GM23338 (cell line): Measurements from ENCODE around the gene EPGN. TPM values are rescaled to one million over a fixed set of nuclear protein-coding genes. Genes with fewer than 3 reads are reported as not detected.
A peak's percentile ranks its signal among the peaks of the same experiment; 100 is the strongest.

Experiments used
- ATAC-seq: fragments of 200-7000 bp; cut with Tn5 transposase; 3 replicates; pipeline ENCODE4 v1.9.1; 2020
- DNase-seq: peaks from one replicate; pipeline ENCODE4 v3.0.0-alpha.2; 2015; ENCODE audit warnings: low spot score
- H2AFZ ChIP-seq: fragments of 200-600 bp; sonication (generic); 2 replicates; pipeline ENCODE4 v1.8.0; 2016; ENCODE audit warnings: antibody characterized with exemption, mild to moderate bottlenecking, moderate library complexity
- H3F3A ChIP-seq: fragments of 200-600 bp; sonication (generic); replicated peaks from 2 replicates; pipeline ENCODE4 v1.8.0; 2017; ENCODE audit warnings: antibody characterized with exemption, mixed run types, low read depth
- H3K27ac ChIP-seq: fragments of 200-600 bp; sonication (generic); 2 replicates; pipeline ENCODE4 v1.6.1; 2016; ENCODE audit warnings: low read depth
- H3K27me3 ChIP-seq: fragments of 200-600 bp; sonication (generic); 2 replicates; pipeline ENCODE4 v1.8.0; 2016; ENCODE audit warnings: mild to moderate bottlenecking, mixed run types, moderate library complexity; ENCODE audit not compliant: insufficient read depth
- H3K36me3 ChIP-seq: fragments of 200-600 bp; sonication (generic); 2 replicates; pipeline ENCODE4 v1.8.0; 2016; ENCODE audit warnings: mild to moderate bottlenecking; ENCODE audit not compliant: insufficient read depth
- H3K4me1 ChIP-seq: fragments of 200-600 bp; sonication (generic); 2 replicates; pipeline ENCODE4 v1.8.0; 2016; ENCODE audit warnings: mild to moderate bottlenecking, moderate library complexity; ENCODE audit not compliant: insufficient read depth
- H3K4me2 ChIP-seq: fragments of 200-600 bp; sonication (generic); 2 replicates; pipeline ENCODE4 v1.7.1; 2017; ENCODE audit warnings: mixed run types
- H3K4me3 ChIP-seq: fragments of 200-600 bp; sonication (generic); 2 replicates; pipeline ENCODE4 v1.6.1; 2016; ENCODE audit warnings: mixed run types
- H3K79me2 ChIP-seq: fragments of 200-600 bp; sonication (generic); replicated peaks from 2 replicates; pipeline ENCODE4 v1.8.0; 2017; ENCODE audit warnings: mild to moderate bottlenecking; ENCODE audit not compliant: insufficient read depth
- H3K9me2 ChIP-seq: fragments of 200-600 bp; sonication (generic); 2 replicates; pipeline ENCODE4 v1.8.0; 2017; ENCODE audit not compliant: insufficient read depth
- H4K20me1 ChIP-seq: fragments of 200-600 bp; sonication (generic); replicated peaks from 2 replicates; pipeline ENCODE4 v1.8.0; 2017; ENCODE audit warnings: mild to moderate bottlenecking; ENCODE audit not compliant: insufficient read depth
- H3K27ac Mint-ChIP-seq: 2 replicates; pipeline ENCODE4 v1.8.0; 2020; ENCODE audit warnings: inconsistent platforms, mild to moderate bottlenecking, moderate library complexity, mixed read lengths
- H3K27me3 Mint-ChIP-seq: 3 replicates; pipeline ENCODE4 v1.8.0; 2022; ENCODE audit warnings: low read depth, mild to moderate bottlenecking, moderate library complexity, mixed read lengths, inconsistent platforms; ENCODE audit not compliant: insufficient read depth, poor library complexity
- H3K36me3 Mint-ChIP-seq: 3 replicates; pipeline ENCODE4 v1.8.0; 2021; ENCODE audit warnings: low read depth, mild to moderate bottlenecking, inconsistent platforms, moderate library complexity, mixed read lengths
- H3K4me1 Mint-ChIP-seq: 3 replicates; pipeline ENCODE4 v1.8.0; 2020; ENCODE audit warnings: mild to moderate bottlenecking, inconsistent platforms, mixed read lengths
- H3K4me3 Mint-ChIP-seq: 3 replicates; pipeline ENCODE4 v1.8.0; 2021; ENCODE audit warnings: moderate library complexity, mild to moderate bottlenecking, inconsistent platforms, mixed read lengths
- H3K9me3 Mint-ChIP-seq: 3 replicates; pipeline ENCODE4 v1.8.0; 2020; ENCODE audit warnings: moderate library complexity, mild to moderate bottlenecking, inconsistent platforms, mixed read lengths
- CTCF ChIP-seq, 2 experiments: fragments of 200-600 bp in 1 of 2; sonication (generic) in 1 of 2; conservative IDR thresholded peaks; 2 replicates each; pipeline versions ENCODE4 v1.5.1 to v1.6.1; 2016 to 2017; ENCODE audit warnings: antibody characterized with exemption in 2 of 2, low read depth in 2 of 2, mild to moderate bottlenecking in 2 of 2, moderate library complexity in 1 of 2
- EZH2 ChIP-seq: fragments of 200-600 bp; sonication (generic); IDR thresholded peaks from one replicate; pipeline ENCODE4 v1.8.0; 2017; ENCODE audit warnings: antibody characterized with exemption, mild to moderate bottlenecking, low read depth; ENCODE audit not compliant: unreplicated experiment
- EZH2phosphoT487 ChIP-seq: fragments of 200-600 bp; sonication (generic); IDR thresholded peaks from one replicate; pipeline ENCODE4 v1.8.1; 2018; ENCODE audit warnings: antibody characterized with exemption; ENCODE audit not compliant: unreplicated experiment
- POLR2AphosphoS5 ChIP-seq: IDR thresholded peaks from 2 replicates; pipeline ENCODE4 v1.6.1; 2016; ENCODE audit warnings: antibody characterized with exemption, low read depth
- REST ChIP-seq: IDR thresholded peaks from one replicate; pipeline ENCODE4 v1.6.1; 2018; ENCODE audit warnings: antibody characterized with exemption; ENCODE audit not compliant: unreplicated experiment
- ZNF114 ChIP-seq: fragments of 250-450 bp; sonication (Bioruptor Pico); IDR thresholded peaks from 2 replicates; pipeline ENCODE4 v1.5.0; 2020; ENCODE audit warnings: mild to moderate bottlenecking, moderate library complexity
- ZNF331 ChIP-seq: fragments of 250-450 bp; sonication (Bioruptor Pico); IDR thresholded peaks from 2 replicates; pipeline ENCODE4 v1.5.0; 2020; ENCODE audit warnings: low read depth, mild to moderate bottlenecking, moderate library complexity
- ZNF462 ChIP-seq: fragments of 250-450 bp; sonication (Bioruptor Pico); IDR thresholded peaks from 2 replicates; pipeline ENCODE4 v1.5.0; 2020; ENCODE audit warnings: mild to moderate bottlenecking, moderate library complexity
- polyA plus RNA-seq: library from polyadenylated mRNA; unstranded; fragments of >200 nt; fragmentation: Nextera tagmentation; extraction: Ambion mirVana; gene quantifications from 2 replicates; pipeline ENCODE4 v1.2.1, GENCODE V29; 2016
- total RNA-seq: library from RNA; depleted of rRNA; stranded (reverse); fragments of >200 nt; shearing (Covaris generic); gene quantifications from 2 replicates; pipeline ENCODE4 v1.2.3, GENCODE V29; 2014

The EPGN gene
- total and polyA plus RNA-seq, 2 experiments from 2014 or later, result not detected

- TF ChIP-seq ZNF462 (CRISPR knock-in tag) (no peak), REST (no peak)
Observed at GRCh38 chr4:74362347-74362746, 54.1 kb downstream of the EPGN start (continued).

- H3K27ac Mint-ChIP-seq, result no peak overlapping the region
- DNase-seq (no peak), ATAC-seq (no peak)
- no peaks in the 10 kb centered on the region for H3K36me3 Mint-ChIP-seq
- Histone ChIP-seq H3K9me2 (no peaks in the 10 kb centered on the region), H3K4me3 (peak overlapping the region; percentile 83), H2AFZ (peak overlapping the region; percentile 97; the same call in 1 of the 2 replicates), H4K20me1 (no peaks in the 10 kb centered on the region), H3K4me2 (peak overlapping the region; percentile 89), H3K27me3 (peaks cover 28% of the 10 kb centered on the region), H3F3A (no peaks in the 10 kb centered on the region), H3K4me1 (peaks cover 7% of the 10 kb centered on the region), H3K79me2 (no peaks in the 10 kb centered on the region), H3K36me3 (no peaks in the 10 kb centered on the region), H3K27ac (no peak overlapping the region)
- peaks cover 15% of the 10 kb centered on the region for H3K27me3 Mint-ChIP-seq
- peaks cover 9% of the 10 kb centered on the region; the same call in 2 of the 3 replicates for H3K4me1 Mint-ChIP-seq
- H3K9me3 Mint-ChIP-seq, result no peaks in the 10 kb centered on the region
- H3K4me3 Mint-ChIP-seq, result peak overlapping the region; percentile 81
- TF ChIP-seq REST (no peak), POLR2AphosphoS5 (no peak), EZH2phosphoT487 (no peak), ZNF114 (CRISPR knock-in tag) (no peak), ZNF331 (CRISPR knock-in tag) (no peak), CTCF (conservative IDR thresholded peaks at IDR 0.05; ENCODE audit: low read depth in 2 of 2) (no peak), EZH2 (no peak)
Observed at GRCh38 chr4:74364256-74364651, 56.0 kb downstream of the EPGN start.
